ENCODE results near the gene EXOSC10.
"Not testable (repeated sequence)": the region's sequence is repeated elsewhere in the genome, so short reads cannot be mapped to it uniquely, and the experiment has no call there.

The EXOSC10 gene

GRCh38 chr1:11042995-11043874, 56.4 kb downstream of the EXOSC10 start:
- no peak for DNase-seq

- no peak for DNase-seq
Measured at GRCh38 chr1:11042065-11042464, 57.6 kb downstream of the EXOSC10 start.

GRCh38 chr1:11041048-11041447, 58.6 kb downstream of the EXOSC10 start:
- no peak for DNase-seq

DNA sequence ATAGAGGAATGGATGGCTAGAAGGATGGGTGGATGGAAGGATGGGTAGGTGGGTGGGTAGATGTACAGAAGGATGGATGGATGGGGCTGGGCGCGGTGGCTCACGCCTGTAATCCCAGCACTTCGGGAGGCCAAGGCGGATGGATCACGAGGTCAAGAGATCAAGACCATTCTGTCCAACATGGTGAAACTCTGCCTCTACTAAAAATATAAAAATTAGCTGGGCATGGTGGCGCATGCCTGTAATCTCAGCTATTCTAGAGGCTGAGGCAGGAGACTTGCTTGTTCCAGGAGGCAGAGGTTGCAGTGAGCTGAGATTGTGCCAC, 59.6 kb downstream of the EXOSC10 start:
- not testable (repeated sequence) for DNase-seq

GRCh38 chr1:11039351-11040104, 60.1 kb downstream of the EXOSC10 start:
- no peak for DNase-seq

DNA sequence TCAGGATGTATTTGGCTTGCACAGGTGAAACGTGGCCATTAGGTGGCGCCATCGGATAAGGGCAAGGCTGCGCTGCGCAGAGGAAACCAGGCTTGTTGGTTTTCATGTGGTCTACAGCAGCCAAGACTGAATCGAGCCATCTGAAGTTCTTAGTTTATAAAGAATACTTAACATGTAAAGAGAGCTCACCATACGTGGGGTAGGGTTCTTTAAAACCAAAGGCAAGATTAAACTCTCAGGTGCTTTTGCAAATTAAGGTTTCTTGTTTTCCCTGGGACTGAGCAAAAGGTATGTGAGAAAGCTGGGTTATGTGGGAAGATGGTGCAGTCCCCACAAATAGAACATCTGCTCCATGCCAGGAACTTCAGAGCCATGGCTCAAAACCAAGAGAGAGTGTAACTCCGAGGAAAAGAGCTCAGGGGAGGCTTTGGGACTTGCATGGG, 61.9 kb downstream of the EXOSC10 start:
- DNase-seq, result peak; percentile 90

DNA sequence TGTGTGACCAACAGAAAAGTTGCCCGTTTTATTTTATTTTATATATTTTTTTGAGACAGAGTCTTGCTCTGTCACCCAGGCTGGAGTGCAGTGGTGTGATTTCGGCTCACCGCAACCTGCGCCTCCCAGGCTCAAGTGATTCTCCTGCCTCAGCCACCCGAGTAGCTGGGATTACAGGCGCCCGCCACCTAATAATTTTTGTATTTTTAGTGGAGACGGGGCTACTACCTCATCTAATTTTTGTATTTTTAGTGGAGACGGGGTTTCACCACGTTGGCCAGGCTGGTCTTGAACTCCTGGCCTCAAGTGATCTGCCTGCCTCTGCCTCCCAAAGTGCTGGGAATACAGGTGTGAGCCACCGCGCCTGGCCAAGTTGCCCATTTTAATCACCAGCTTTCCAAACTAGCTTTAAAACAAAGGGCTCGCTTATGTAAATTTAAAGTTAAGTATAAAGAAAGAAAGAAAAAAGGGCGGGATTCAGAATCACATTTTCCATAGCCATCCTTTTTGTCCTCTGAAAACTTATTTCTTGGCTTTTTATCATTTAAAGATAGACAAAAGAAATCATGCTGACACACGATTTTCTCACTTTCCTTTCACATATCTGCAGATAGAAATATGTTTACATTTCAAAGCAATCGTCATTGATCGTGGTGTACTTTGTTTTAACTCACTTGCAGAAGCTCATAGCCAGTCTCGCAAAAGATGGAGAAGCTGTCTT, 62.5 kb downstream of the EXOSC10 start:
- not testable (repeated sequence) for DNase-seq

DNA sequence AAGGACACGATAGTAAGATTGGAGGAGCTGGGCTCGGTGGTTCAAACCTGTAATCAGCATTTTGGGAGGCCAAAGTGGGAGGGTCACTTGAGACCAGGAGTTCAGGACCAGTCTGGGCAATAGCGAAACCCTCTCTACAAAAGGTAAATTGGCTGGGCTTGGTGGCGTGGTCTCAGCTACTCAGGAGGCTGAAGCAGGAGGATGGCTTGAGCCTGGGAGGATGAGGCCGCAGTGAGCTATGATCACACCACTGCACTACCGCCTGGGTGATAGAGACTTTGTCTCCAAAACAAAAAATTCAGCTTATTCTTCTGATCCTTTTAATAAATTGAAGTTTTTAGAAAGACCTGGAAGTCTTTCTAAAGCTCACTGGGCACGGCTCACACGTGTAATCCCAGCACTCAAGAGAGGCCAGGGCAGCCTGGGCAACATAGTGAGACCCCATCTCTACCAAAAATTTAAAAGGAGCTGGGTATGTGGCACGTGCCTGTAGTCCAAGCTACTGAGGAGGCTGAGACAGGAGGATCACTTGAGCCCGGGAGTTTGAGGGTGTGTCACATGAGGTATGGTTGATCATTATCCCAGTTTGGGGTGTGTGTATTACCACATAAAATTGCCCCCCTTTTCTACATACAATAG, 67.9 kb downstream of the EXOSC10 start:
- no peak for DNase-seq

- DNase-seq, result no peak
Measured at GRCh38 chr1:11030865-11031264, 68.8 kb downstream of the EXOSC10 start.

GRCh38 chr1:11028018-11028417, 71.7 kb downstream of the EXOSC10 start:
- DNase-seq, result no peak

GRCh38 chr1:11027316-11027715, 72.4 kb downstream of the EXOSC10 start:
- DNase-seq, result no peak

GRCh38 chr1:11026903-11027302, 72.8 kb downstream of the EXOSC10 start:
- DNase-seq, result no peak

GRCh38 chr1:11026052-11026451, 73.6 kb downstream of the EXOSC10 start:
- no peak for DNase-seq

- DNase-seq, result no peak
Measured at GRCh38 chr1:11025618-11026017, 74.1 kb downstream of the EXOSC10 start.

- no peak for DNase-seq
Measured at GRCh38 chr1:11024874-11025203, 74.8 kb downstream of the EXOSC10 start.

DNA sequence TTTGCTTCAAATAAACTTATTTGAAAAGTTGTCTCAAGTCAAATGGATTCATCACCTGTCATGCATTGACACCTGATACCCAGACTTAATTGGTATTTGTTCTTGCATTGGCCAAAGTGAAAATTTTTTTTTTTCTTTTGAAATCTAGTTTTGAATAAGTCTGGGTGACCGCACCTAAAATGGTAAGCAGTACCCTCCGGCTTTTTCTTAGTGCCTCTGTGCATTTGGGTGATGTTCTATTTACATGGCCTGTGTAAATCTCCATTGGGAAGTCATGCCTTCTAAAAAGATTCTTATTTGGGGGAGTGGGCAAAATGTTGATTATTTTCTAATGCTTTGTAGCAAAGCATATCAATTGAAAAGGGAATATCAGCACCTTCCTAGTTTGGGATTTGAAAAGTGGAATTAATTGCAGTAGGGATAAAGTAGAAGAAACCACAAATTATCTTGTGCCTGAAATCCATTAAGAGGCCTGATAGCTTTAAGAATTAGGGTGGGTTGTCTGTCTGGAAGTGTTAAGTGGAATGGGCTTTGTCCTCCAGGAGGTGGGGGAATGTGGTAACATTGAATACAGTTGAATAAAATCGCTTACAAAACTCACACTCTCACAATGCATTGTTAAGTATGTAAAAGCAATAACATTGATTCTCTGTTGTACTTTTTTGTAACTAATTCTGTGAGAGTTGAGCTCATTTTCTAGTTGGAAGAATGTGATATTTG, 75.4 kb downstream of the EXOSC10 start:
- no peak for DNase-seq

DNA sequence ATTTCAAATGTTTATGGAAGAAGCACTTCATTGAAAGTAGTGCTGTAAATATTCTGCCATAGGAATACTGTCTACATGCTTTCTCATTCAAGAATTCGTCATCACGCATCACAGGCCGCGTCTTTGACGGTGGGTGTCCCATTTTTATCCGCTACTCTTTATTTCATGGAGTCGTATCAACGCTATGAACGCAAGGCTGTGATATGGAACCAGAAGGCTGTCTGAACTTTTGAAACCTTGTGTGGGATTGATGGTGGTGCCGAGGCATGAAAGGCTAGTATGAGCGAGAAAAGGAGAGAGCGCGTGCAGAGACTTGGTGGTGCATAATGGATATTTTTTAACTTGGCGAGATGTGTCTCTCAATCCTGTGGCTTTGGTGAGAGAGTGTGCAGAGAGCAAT, 76.5 kb downstream of the EXOSC10 start:
- no peak for DNase-seq

- no peak for DNase-seq
Measured at GRCh38 chr1:11019971-11020370, 79.7 kb downstream of the EXOSC10 start.

DNA sequence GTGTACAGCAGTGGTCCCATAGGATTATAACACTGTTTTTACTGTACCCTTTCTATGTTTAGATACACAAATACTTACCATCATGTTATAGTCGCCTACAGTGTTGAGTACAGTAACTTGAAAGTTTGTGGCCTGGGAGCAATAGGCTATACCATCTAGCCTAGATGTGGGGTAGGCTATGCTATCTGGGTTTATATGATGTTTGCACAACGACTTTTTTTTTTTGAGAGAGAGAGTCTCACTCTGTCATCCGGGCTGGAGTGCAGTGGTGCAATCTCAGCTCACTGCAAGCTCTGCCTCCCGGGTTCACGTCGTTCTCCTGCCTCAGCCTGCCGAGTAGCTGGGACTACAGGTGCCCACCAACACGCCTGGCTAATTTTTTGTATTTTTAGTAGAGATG, 80.3 kb downstream of the EXOSC10 start:
- not testable (repeated sequence) for DNase-seq
